ENCODE measurements around the gene CSTF3. TPM values are rescaled to one million over a fixed set of nuclear protein-coding genes. Genes with fewer than 3 reads are reported as not detected.
"Not testable (repeated sequence)": the region's sequence is repeated elsewhere in the genome, so short reads cannot be mapped to it uniquely, and the experiment has no call there.

CSTF3 gene
- polyA plus RNA-seq, 1 donor = 49.2 TPM

GRCh38 chr11:33187998-33188722, 26.9 kb upstream of the CSTF3 start:
- H3K27ac ChIP-seq (ENCODE audit: low read length) = peak overlapping the region; percentile 12
- DNase-seq = peak in 1 of 2 donors; percentile 62

DNA sequence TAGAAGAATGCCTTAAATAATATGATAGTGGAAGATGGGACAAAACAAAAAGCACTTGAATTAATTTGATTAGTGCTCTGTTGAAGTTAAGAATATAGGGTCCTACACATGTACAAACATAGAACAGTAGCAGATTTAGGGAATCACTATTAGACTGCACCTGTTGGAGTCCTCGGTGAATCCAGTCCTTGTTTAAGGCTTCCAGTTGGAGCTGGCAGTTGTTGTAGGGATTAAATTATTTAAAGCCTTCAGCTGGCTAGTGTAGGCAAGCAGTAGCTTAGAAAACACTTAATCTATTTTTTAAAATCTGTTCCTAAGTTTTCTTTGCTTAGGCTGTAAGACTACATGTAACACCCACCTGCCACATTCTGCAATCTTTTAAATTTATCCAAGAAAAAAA, 24.5 kb upstream of the CSTF3 start:
- Histone ChIP-seq H3K4me1 (ENCODE audit: control insufficient read depth, insufficient read depth, low read length) (peaks cover 21% of the 10 kb centered on the region), H3K36me3 (ENCODE audit: control insufficient read depth, insufficient read depth, low read length) (no peaks in the 10 kb centered on the region), H3K27ac (ENCODE audit: low read length) (no peak overlapping the region), H3K9me3 (ENCODE audit: control insufficient read depth, low read depth, low read length) (no peaks in the 10 kb centered on the region), H3K4me3 (ENCODE audit: low read length) (no peak overlapping the region), H3K27me3 (ENCODE audit: control insufficient read depth, insufficient read depth, low read length) (no peaks in the 10 kb centered on the region)
- DNase-seq = no peak
- WGBS (ENCODE audit: insufficient coverage, low lambda C conversion rate) = no CpG with 5 or more reads among the region's 1 CpG

More at GRCh38 chr11:33187998-33188722, 26.9 kb upstream of the CSTF3 start:
- Histone ChIP-seq H3K4me3 (ENCODE audit: low read length) (no peak overlapping the region), H3K4me1 (ENCODE audit: control insufficient read depth, insufficient read depth, low read length) (peaks cover 9% of the 10 kb centered on the region), H3K9me3 (ENCODE audit: control insufficient read depth, low read depth, low read length) (no peaks in the 10 kb centered on the region), H3K36me3 (ENCODE audit: control insufficient read depth, insufficient read depth, low read length) (no peaks in the 10 kb centered on the region), H3K27me3 (ENCODE audit: control insufficient read depth, insufficient read depth, low read length) (no peaks in the 10 kb centered on the region)
- 20% methylated on average over 2 of the region's 8 CpGs for WGBS (ENCODE audit: insufficient coverage, low lambda C conversion rate)

GRCh38 chr11:33182246-33182878, 21.1 kb upstream of the CSTF3 start:
- peak in 1 of 2 donors; percentile 75 for DNase-seq
- H3K27ac ChIP-seq (ENCODE audit: low read length) = peak overlapping the region; percentile 36
- H3K4me1 ChIP-seq (ENCODE audit: control insufficient read depth, insufficient read depth, low read length) = peaks cover 18% of the 10 kb centered on the region
- H3K36me3 ChIP-seq (ENCODE audit: control insufficient read depth, insufficient read depth, low read length) = no peaks in the 10 kb centered on the region
- no CpG with 5 or more reads among the region's 3 CpGs for WGBS (ENCODE audit: insufficient coverage, low lambda C conversion rate)
- H3K4me3 ChIP-seq (ENCODE audit: low read length) = no peak overlapping the region
- no peaks in the 10 kb centered on the region for H3K27me3 ChIP-seq (ENCODE audit: control insufficient read depth, insufficient read depth, low read length)
- H3K9me3 ChIP-seq (ENCODE audit: control insufficient read depth, low read depth, low read length) = no peaks in the 10 kb centered on the region

DNA sequence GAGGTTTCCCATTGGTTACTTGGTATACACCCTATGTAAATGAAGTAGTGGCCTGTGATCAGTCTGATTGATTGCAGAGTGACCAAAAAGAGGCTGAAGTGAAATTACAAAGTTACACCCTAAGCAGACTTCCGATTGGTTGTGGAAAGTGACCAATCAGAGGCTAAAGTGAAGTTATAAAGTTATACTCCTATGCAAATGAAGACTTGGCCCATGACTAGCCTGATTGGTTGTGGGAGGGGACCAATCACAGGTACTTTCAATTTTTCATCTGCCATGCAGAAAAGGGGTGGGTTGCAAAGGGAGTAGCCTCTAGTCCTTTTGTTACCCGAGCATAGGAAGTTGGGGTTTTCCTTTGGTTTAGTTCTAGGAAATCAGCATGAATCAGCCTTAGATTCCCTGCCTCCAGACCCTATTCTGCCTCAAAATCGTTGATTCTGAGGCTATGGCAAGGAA, 18.1 kb upstream of the CSTF3 start:
- no CpG with 5 or more reads among the region's 3 CpGs for WGBS (ENCODE audit: insufficient coverage, low lambda C conversion rate)
- H3K9me3 ChIP-seq (ENCODE audit: control insufficient read depth, low read depth, low read length) = no peaks in the 10 kb centered on the region
- no peaks in the 10 kb centered on the region for H3K36me3 ChIP-seq (ENCODE audit: control insufficient read depth, insufficient read depth, low read length)
- DNase-seq = no peak
- no peak overlapping the region for H3K4me3 ChIP-seq (ENCODE audit: low read length)
- H3K27ac ChIP-seq (ENCODE audit: low read length) = no peak overlapping the region
- peaks cover 18% of the 10 kb centered on the region for H3K4me1 ChIP-seq (ENCODE audit: control insufficient read depth, insufficient read depth, low read length)
- no peaks in the 10 kb centered on the region for H3K27me3 ChIP-seq (ENCODE audit: control insufficient read depth, insufficient read depth, low read length)

DNA sequence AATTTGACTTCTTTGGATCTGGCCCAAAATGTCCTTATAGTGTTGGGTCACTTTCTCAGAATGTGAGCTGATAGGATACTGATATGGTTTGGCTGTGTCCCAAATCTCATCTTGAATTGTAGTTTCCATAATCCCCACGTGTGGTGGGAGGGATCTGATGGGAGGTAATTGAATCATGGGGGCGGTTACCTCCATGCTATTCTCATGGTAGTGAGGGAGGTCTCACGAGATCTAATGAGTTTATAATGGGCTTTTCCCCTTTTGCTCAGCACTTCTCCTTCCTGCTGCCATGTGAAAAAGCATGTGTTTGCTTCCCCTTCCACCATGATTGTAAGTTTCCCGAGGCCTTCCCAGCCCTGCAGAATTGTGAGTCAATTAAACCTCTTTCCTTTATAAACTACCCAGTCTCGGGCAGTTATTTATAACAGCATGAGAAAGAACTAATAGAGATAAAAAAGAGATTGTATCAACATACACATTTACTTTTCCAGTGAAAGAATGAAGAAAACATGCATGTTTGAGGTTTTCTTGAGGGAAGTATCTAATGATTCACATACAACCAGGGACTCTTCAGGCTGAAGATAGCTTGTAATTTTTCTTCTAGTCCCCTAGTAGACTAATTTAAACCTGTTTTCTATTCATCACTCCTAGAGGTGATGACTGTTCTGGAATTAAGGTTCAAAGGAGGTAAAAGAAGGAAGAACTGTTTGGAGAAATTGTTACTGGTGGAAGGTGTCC, 17.3 kb upstream of the CSTF3 start:
- H3K9me3 ChIP-seq (ENCODE audit: control insufficient read depth, low read depth, low read length) = no peaks in the 10 kb centered on the region
- WGBS (ENCODE audit: insufficient coverage, low lambda C conversion rate) = no CpG with 5 or more reads among the region's 5 CpGs
- H3K4me1 ChIP-seq (ENCODE audit: control insufficient read depth, insufficient read depth, low read length) = peaks cover 18% of the 10 kb centered on the region
- H3K4me3 ChIP-seq (ENCODE audit: low read length) = no peak overlapping the region
- DNase-seq = no peak
- no peak overlapping the region for H3K27ac ChIP-seq (ENCODE audit: low read length)
- H3K27me3 ChIP-seq (ENCODE audit: control insufficient read depth, insufficient read depth, low read length) = no peaks in the 10 kb centered on the region
- no peaks in the 10 kb centered on the region for H3K36me3 ChIP-seq (ENCODE audit: control insufficient read depth, insufficient read depth, low read length)

- Histone ChIP-seq H3K4me1 (ENCODE audit: control insufficient read depth, insufficient read depth, low read length) (peaks cover 17% of the 10 kb centered on the region), H3K27me3 (ENCODE audit: control insufficient read depth, insufficient read depth, low read length) (no peaks in the 10 kb centered on the region), H3K9me3 (ENCODE audit: control insufficient read depth, low read depth, low read length) (no peaks in the 10 kb centered on the region), H3K4me3 (ENCODE audit: low read length) (no peak overlapping the region), H3K27ac (ENCODE audit: low read length) (no peak overlapping the region), H3K36me3 (ENCODE audit: control insufficient read depth, insufficient read depth, low read length) (no peaks in the 10 kb centered on the region)
- DNase-seq = no peak
- WGBS (ENCODE audit: insufficient coverage, low lambda C conversion rate) = 33% methylated on average over 1 of the region's 8 CpGs
Measured at GRCh38 chr11:33177676-33178336, 16.5 kb upstream of the CSTF3 start.

- WGBS (ENCODE audit: insufficient coverage, low lambda C conversion rate) = 100% methylated on average over 2 of the region's 5 CpGs
Measured at GRCh38 chr11:33176760-33177159, 15.5 kb upstream of the CSTF3 start.

DNA sequence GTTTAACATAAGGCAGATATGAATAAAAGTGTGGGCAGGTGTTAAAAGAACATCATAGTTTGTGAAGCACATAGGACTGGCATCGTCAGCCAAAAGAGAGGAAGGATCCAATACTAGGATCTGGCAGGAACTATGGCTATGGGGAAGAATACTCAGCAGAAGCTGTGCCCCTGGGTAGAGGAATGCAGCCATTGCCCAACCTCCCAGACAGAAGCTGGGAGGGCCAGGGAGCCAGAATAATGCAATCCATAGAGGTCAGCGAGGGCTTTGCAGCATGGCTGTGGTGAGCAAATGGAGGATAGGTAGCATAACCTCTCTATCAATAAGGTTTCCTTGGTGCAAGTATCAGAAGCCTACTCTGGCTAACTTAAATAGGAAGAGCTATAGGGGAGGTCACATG, 11.7 kb upstream of the CSTF3 start:
- DNase-seq = peak in 1 of 2 donors; percentile 41
- H3K9me3 ChIP-seq (ENCODE audit: control insufficient read depth, low read depth, low read length) = no peaks in the 10 kb centered on the region
- no peaks in the 10 kb centered on the region for H3K27me3 ChIP-seq (ENCODE audit: control insufficient read depth, insufficient read depth, low read length)
- 80% methylated on average over 1 of the region's 2 CpGs for WGBS (ENCODE audit: insufficient coverage, low lambda C conversion rate)
- H3K27ac ChIP-seq (ENCODE audit: low read length) = peak overlapping the region; percentile 11
- H3K4me3 ChIP-seq (ENCODE audit: low read length) = no peak overlapping the region
- peaks cover 7% of the 10 kb centered on the region for H3K4me1 ChIP-seq (ENCODE audit: control insufficient read depth, insufficient read depth, low read length)
- no peaks in the 10 kb centered on the region for H3K36me3 ChIP-seq (ENCODE audit: control insufficient read depth, insufficient read depth, low read length)

More at GRCh38 chr11:33176760-33177159, 15.5 kb upstream of the CSTF3 start:
- peaks cover 10% of the 10 kb centered on the region for H3K4me1 ChIP-seq (ENCODE audit: control insufficient read depth, insufficient read depth, low read length)
- not testable (repeated sequence) for H3K27me3 ChIP-seq (ENCODE audit: control insufficient read depth, insufficient read depth, low read length); DNase-seq; H3K4me3 ChIP-seq (ENCODE audit: low read length); H3K36me3 ChIP-seq (ENCODE audit: control insufficient read depth, insufficient read depth, low read length); H3K9me3 ChIP-seq (ENCODE audit: control insufficient read depth, low read depth, low read length); H3K27ac ChIP-seq (ENCODE audit: low read length)

GRCh38 chr11:33172345-33172744, 11.1 kb upstream of the CSTF3 start:
- H3K27ac ChIP-seq (ENCODE audit: low read length) = no peak overlapping the region
- H3K36me3 ChIP-seq (ENCODE audit: control insufficient read depth, insufficient read depth, low read length) = no peaks in the 10 kb centered on the region
- H3K4me1 ChIP-seq (ENCODE audit: control insufficient read depth, insufficient read depth, low read length) = peaks cover 11% of the 10 kb centered on the region
- H3K9me3 ChIP-seq (ENCODE audit: control insufficient read depth, low read depth, low read length) = no peaks in the 10 kb centered on the region
- WGBS (ENCODE audit: insufficient coverage, low lambda C conversion rate) = 100% methylated on average over 1 of the region's 5 CpGs
- DNase-seq = no peak
- H3K4me3 ChIP-seq (ENCODE audit: low read length) = no peak overlapping the region
- H3K27me3 ChIP-seq (ENCODE audit: control insufficient read depth, insufficient read depth, low read length) = no peaks in the 10 kb centered on the region

DNA sequence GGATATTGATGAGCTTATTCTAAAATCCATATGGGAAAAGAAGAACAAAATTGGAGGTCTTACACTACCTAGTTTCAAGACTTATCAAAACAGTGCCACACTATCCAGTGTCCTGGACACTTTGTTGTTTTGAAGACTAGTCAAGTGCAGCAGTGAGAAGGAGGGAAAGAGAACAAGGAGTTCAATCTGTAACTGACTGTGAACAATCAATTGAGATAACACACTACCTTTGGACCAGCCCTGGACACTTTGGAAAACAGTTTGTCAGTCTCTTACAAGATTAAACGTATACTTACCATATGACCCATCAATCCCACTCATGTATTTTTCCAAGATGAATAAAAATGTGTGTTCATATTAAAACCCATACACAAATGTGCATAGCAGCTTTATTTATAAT, 10.0 kb upstream of the CSTF3 start:
- Histone ChIP-seq H3K4me3 (ENCODE audit: low read length) (no peak overlapping the region), H3K27ac (ENCODE audit: low read length) (no peak overlapping the region), H3K27me3 (ENCODE audit: control insufficient read depth, insufficient read depth, low read length) (no peaks in the 10 kb centered on the region), H3K36me3 (ENCODE audit: control insufficient read depth, insufficient read depth, low read length) (no peaks in the 10 kb centered on the region), H3K4me1 (ENCODE audit: control insufficient read depth, insufficient read depth, low read length) (peaks cover 11% of the 10 kb centered on the region), H3K9me3 (ENCODE audit: control insufficient read depth, low read depth, low read length) (no peaks in the 10 kb centered on the region)
- no CpG with 5 or more reads among the region's 1 CpG for WGBS (ENCODE audit: insufficient coverage, low lambda C conversion rate)
- peak in 1 of 2 donors; percentile 62 for DNase-seq

Data from large intestine (tissue), 3 donors.